Tibial nerve (tissue), 4 donors: ENCODE measurements around the gene C7orf57. TPM values are rescaled to one million over a fixed set of nuclear protein-coding genes. Genes with fewer than 3 reads are reported as not detected.

Source experiments
- DNase-seq, 2 donors: peaks; one replicate each; pipeline ENCODE4 v3.0.0-alpha.2; 2019; ENCODE audit warnings: low spot score in 2 of 2
- H3K27ac ChIP-seq, 4 donors: fragments of 200-600 bp; sonication (generic) in 3 of 4; one replicate each; pipeline ENCODE4 v1.5.1; 2017 to 2019; ENCODE audit warnings: mild to moderate bottlenecking in 1 of 4
- H3K27me3 ChIP-seq, 2 donors: fragments of 200-600 bp; sonication (generic) in 1 of 2; one replicate each; pipeline versions ENCODE4 v1.5.1 to v1.6.0; 2017 to 2019
- H3K36me3 ChIP-seq, 3 donors: fragments of 200-600 bp; sonication (generic); one replicate each; pipeline ENCODE4 v1.5.1; 2018 to 2019
- H3K4me1 ChIP-seq, 4 donors: fragments of 200-600 bp; sonication (generic) in 3 of 4; one replicate each; pipeline ENCODE4 v1.5.1; 2017 to 2019
- H3K4me3 ChIP-seq, 4 donors: fragments of 200-600 bp; sonication (generic) in 3 of 4; one replicate each; pipeline ENCODE4 v1.5.1; 2017 to 2019; ENCODE audit warnings: mild to moderate bottlenecking in 1 of 4, moderate library complexity in 1 of 4
- H3K9me3 ChIP-seq, 4 donors: fragments of 200-600 bp; sonication (generic) in 3 of 4; one replicate each; pipeline ENCODE4 v1.5.1; 2017 to 2019
- EP300 ChIP-seq, 2 donors: sonication (generic); formaldehyde crosslinking; IDR thresholded peaks; one replicate each; pipeline ENCODE4 v1.6.1; 2017; ENCODE audit warnings: antibody characterized with exemption in 2 of 2, mild to moderate bottlenecking in 1 of 2
- POLR2A ChIP-seq, 2 donors: fragments of 450-650 bp; IDR thresholded peaks; one replicate each; pipeline ENCODE4 v1.6.1; 2017; ENCODE audit warnings: antibody characterized with exemption in 2 of 2, mild to moderate bottlenecking in 2 of 2, moderate library complexity in 2 of 2
- WGBS, 2 donors: methylation state at CpG; one replicate each; pipeline ENCODE4 v1.1.5; 2018; 5-methylcytosine and 5-hydroxymethylcytosine counted together
- total RNA-seq, 4 donors: library from RNA; depleted of rRNA; stranded (reverse); fragments of >200 nt; gene quantifications; one replicate each; pipeline ENCODE4 v1.1.0, GENCODE V29; 2016
- TF ChIP-seq, protein P1 (sequence below), 5 experiments: fragments of 200-600 bp in 3 of 5; fragments of 450-650 bp in 2 of 5; sonication (generic) in 3 of 5; IDR thresholded peaks; one replicate each; pipeline ENCODE4 v1.5.1; 2016 to 2019; ENCODE audit warnings: antibody characterized with exemption in 5 of 5, mild to moderate bottlenecking in 3 of 5, moderate library complexity in 2 of 5

The C7orf57 gene
- total RNA-seq, 4 donors from 2014 or later: 0.21 to 0.66 (median 0.60) TPM; not detected in 1

DNA sequence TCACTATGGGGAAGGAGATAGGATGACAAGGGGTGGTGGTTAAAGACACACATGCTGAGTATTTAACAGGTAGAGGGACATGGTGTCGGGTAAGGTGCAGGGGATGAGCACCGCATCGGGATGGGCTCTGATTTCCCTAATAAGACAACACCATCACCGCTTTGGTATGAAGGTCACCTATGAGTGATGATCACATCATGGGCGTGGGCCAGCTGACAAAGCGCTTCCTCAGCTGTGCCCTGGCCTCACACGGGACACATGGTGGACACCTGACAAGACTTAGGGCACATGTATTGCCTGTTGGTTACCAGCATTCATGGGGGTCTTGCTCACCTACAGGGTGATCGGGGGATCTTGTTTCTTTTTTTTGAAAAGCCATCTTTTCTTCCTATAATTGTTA lies 12.8 kb downstream of the C7orf57 start:
- Histone ChIP-seq H3K4me1 (no peaks in the 10 kb centered on the region), H3K27me3 (no peaks in the 10 kb centered on the region), H3K4me3 (no peak overlapping the region), H3K36me3 (no peaks in the 10 kb centered on the region), H3K27ac (no peak overlapping the region), H3K9me3 (no peaks in the 10 kb centered on the region)
- TF ChIP-seq, protein P1, sequence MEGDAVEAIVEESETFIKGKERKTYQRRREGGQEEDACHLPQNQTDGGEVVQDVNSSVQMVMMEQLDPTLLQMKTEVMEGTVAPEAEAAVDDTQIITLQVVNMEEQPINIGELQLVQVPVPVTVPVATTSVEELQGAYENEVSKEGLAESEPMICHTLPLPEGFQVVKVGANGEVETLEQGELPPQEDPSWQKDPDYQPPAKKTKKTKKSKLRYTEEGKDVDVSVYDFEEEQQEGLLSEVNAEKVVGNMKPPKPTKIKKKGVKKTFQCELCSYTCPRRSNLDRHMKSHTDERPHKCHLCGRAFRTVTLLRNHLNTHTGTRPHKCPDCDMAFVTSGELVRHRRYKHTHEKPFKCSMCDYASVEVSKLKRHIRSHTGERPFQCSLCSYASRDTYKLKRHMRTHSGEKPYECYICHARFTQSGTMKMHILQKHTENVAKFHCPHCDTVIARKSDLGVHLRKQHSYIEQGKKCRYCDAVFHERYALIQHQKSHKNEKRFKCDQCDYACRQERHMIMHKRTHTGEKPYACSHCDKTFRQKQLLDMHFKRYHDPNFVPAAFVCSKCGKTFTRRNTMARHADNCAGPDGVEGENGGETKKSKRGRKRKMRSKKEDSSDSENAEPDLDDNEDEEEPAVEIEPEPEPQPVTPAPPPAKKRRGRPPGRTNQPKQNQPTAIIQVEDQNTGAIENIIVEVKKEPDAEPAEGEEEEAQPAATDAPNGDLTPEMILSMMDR (IDR thresholded peaks at IDR 0.05): no peak
- TF ChIP-seq EP300 (IDR thresholded peaks at IDR 0.05) (no peak), POLR2A (IDR thresholded peaks at IDR 0.05) (no peak)
- DNase-seq: no peak
- 88 to 91% methylated on average over 8 of the region's 8 CpGs for WGBS, 2 donors

DNA sequence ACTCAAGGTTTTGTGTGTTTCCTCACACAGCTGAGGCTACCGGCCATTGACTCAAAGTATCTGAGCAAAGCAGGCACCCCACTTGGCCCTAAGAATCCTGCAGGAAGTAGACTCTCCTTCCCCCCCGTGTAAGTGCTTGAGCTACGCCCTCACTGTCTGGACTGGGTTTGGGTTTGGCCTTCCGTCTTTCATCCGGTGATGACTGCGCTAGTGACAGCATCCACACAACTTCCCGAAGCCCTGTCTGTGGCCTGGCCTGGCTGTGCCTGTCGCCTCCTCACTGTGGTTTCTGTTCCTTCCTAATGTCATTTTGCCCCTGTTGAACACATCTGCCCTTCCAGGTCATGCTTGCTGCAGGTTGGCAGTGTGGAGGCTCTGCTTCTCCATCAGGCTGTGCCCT lies 14.5 kb downstream of the C7orf57 start:
- no peak for DNase-seq
- Histone ChIP-seq H3K4me1 (no peaks in the 10 kb centered on the region), H3K27me3 (no peaks in the 10 kb centered on the region), H3K4me3 (no peak overlapping the region), H3K36me3 (no peaks in the 10 kb centered on the region), H3K27ac (no peak overlapping the region), H3K9me3 (no peaks in the 10 kb centered on the region)
- 80 to 86% methylated on average over 8 of the region's 8 CpGs for WGBS, 2 donors
- TF ChIP-seq, protein P1 (IDR thresholded peaks at IDR 0.05): no peak
- TF ChIP-seq EP300 (IDR thresholded peaks at IDR 0.05): no peak
- no peak for TF ChIP-seq POLR2A (IDR thresholded peaks at IDR 0.05)

DNA sequence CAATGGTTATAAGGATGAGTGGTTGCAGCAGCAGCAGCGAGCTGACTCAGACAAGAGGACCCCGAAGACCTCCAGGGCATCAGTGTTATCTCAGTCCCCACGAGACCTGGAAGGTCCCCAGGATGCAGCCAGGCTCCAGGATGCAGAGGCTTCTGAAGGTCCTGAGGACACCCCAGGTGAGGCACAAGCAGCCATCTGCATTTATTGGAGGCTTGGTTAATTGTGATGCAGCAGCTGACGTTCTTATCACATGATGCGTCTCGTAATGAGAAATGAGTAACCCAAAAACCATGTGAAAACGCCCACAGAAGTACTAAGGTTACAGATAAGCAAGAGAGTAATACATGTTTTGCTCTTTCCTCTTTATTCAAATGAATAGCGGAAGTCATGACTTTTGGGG lies 17.4 kb downstream of the C7orf57 start:
- H3K4me3 ChIP-seq: no peak overlapping the region
- peaks cover 0 to 12% (median 0%) of the 10 kb centered on the region in 4 donors for H3K9me3 ChIP-seq
- DNase-seq: no peak
- H3K27me3 ChIP-seq: no peaks in the 10 kb centered on the region
- WGBS, 2 donors: 67 to 73% methylated on average over 8 of the region's 8 CpGs
- no peaks in the 10 kb centered on the region for H3K36me3 ChIP-seq
- H3K27ac ChIP-seq: no peak overlapping the region
- TF ChIP-seq, protein P1 (IDR thresholded peaks at IDR 0.05): no peak
- no peak for TF ChIP-seq POLR2A (IDR thresholded peaks at IDR 0.05)
- TF ChIP-seq EP300 (IDR thresholded peaks at IDR 0.05): no peak
- H3K4me1 ChIP-seq: no peaks in the 10 kb centered on the region

DNA sequence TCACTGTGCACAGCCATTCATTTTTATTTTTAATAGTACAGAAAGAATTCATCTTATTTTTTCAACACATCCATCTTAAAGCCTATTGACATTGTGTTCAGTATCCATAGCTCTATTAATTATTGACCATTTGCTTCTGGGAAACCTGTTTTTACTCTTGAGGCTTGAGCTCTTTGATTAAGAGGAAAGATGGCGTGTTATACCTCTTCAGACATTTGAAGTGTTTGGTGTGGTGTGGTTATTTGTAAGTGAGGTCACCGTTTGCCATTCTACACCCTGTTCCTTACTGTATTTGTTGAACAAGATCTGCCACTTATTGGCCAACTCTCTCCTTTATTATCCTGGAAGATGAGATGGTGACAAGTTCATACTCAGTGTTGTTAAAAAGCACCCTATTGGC lies 18.4 kb downstream of the C7orf57 start:
- 88 to 93% methylated on average over 2 of the region's 2 CpGs for WGBS, 2 donors
- H3K27me3 ChIP-seq: no peaks in the 10 kb centered on the region
- peaks cover 0 to 18% (median 0%) of the 10 kb centered on the region in 4 donors for H3K9me3 ChIP-seq
- no peaks in the 10 kb centered on the region for H3K4me1 ChIP-seq
- H3K36me3 ChIP-seq: no peaks in the 10 kb centered on the region
- TF ChIP-seq, protein P1 (IDR thresholded peaks at IDR 0.05): no peak
- TF ChIP-seq EP300 (IDR thresholded peaks at IDR 0.05) (no peak), POLR2A (IDR thresholded peaks at IDR 0.05) (no peak)
- DNase-seq: no peak
- no peak overlapping the region for H3K4me3 ChIP-seq
- no peak overlapping the region for H3K27ac ChIP-seq

DNA sequence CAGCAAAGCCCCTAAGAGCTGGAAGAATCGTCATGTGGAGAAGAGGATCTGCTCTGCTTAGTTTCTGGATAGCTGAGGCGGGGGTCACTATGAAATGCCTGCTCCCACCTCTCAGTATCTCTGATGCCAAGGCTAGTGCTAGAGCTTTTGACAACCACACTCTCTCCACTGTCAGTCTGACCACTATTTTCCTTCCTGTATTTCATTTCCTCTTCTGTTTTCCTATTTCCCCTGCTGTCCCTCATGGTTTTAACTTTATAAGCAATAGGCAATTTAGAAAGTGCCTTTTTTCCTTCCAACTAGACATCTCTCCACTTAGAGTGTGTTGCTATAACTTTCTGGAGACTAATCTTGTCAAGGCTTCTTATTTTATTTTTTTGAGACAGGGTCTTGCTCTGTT lies 23.6 kb downstream of the C7orf57 start:
- no peaks in the 10 kb centered on the region for H3K27me3 ChIP-seq
- DNase-seq: no peak
- H3K9me3 ChIP-seq: peaks cover 0 to 18% (median 0%) of the 10 kb centered on the region in 4 donors
- 83 to 86% methylated on average over 2 of the region's 2 CpGs for WGBS, 2 donors
- no peak for TF ChIP-seq POLR2A (IDR thresholded peaks at IDR 0.05)
- no peak for TF ChIP-seq EP300 (IDR thresholded peaks at IDR 0.05)
- TF ChIP-seq, protein P1 (IDR thresholded peaks at IDR 0.05): no peak
- no peaks in the 10 kb centered on the region for H3K4me1 ChIP-seq
- H3K4me3 ChIP-seq: no peak overlapping the region
- no peaks in the 10 kb centered on the region for H3K36me3 ChIP-seq
- no peak overlapping the region for H3K27ac ChIP-seq
